GM12874 (cell line): Measurements from ENCODE around the gene HMCN2.

Source experiments
- CTCF ChIP-seq: IDR thresholded peaks from 2 replicates; pipeline ENCODE4 v1.5.1; 2011; ENCODE audit warnings: low read depth, mild to moderate bottlenecking, control low read depth, low read length, moderate library complexity; ENCODE audit not compliant: insufficient read depth

HMCN2 gene

GRCh38 chr9:130348881-130349280 is 83.3 kb downstream of the HMCN2 start:
- no peak for TF ChIP-seq CTCF

GRCh38 chr9:130349398-130349797 is 83.8 kb downstream of the HMCN2 start:
- TF ChIP-seq CTCF, result no peak

GRCh38 chr9:130351343-130351742 is 85.8 kb downstream of the HMCN2 start:
- TF ChIP-seq CTCF, result no peak

GRCh38 chr9:130352081-130352480 is 86.5 kb downstream of the HMCN2 start:
- no peak for TF ChIP-seq CTCF

GRCh38 chr9:130352586-130353285 is 87.2 kb downstream of the HMCN2 start:
- no peak for TF ChIP-seq CTCF

- no peak for TF ChIP-seq CTCF
These were observed 88.8 kb downstream of the HMCN2 start for GRCh38 chr9:130354378-130354777.

GRCh38 chr9:130354806-130355205 is 89.2 kb downstream of the HMCN2 start:
- no peak for TF ChIP-seq CTCF
